ENCODE results near the gene RTKN2.

RTKN2 gene

GRCh38 chr10:62166331-62167131, 102.1 kb downstream of the RTKN2 start:
- DNase-seq = no peak

GRCh38 chr10:62165803-62166202, 102.8 kb downstream of the RTKN2 start:
- no peak for DNase-seq

DNA sequence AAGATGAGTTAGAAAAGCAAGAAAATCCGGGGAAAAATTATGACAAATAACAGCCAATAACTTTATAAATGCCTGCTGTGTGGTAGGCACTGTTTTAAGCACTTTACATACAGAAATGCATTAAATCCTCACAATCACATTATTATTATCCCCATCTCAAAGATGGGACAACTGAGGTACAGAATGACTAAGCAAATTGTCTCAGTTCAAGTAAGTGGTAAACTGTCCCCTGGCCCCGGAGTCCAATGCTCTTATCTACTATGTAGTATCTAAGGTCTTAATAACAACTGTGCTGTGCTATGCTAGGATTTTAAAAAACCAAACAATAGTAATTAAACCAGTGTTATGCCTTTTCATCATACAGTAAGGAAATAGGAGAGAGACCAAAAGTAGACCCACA, 105.6 kb downstream of the RTKN2 start:
- no peak for DNase-seq

DNA sequence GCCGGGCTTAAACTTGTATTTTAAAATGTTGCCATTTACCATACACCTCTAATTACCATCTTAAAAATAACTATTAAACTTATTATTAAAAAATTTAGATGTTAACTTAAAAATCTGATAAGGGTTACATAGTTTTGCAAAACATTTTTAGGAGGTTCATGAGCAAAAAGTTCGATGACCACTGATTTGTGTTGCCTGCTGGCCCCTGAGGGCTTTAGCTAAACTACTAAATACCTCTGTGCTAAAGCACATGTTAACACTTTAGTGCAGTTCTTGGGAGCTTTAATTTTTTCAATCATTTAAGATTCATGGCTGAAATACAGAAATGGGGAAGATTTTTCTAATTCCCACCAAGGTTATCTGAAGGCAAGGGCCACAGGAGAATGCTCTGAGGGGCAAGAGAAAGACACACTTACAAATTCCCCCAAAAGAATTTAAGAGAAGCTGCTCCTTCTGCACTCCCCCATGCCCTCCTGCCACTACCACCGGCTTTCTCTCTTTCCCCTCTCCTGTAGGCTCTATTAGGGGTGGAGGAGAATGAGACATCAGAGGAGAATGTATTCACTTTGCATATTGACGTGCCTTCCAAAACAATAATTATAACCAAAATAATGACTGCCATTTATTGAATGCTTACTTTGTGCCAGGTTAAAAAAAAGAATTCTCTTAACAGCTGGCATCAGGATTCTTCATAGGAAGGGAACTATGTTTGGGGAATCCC, 106.2 kb downstream of the RTKN2 start:
- DNase-seq = no peak

DNA sequence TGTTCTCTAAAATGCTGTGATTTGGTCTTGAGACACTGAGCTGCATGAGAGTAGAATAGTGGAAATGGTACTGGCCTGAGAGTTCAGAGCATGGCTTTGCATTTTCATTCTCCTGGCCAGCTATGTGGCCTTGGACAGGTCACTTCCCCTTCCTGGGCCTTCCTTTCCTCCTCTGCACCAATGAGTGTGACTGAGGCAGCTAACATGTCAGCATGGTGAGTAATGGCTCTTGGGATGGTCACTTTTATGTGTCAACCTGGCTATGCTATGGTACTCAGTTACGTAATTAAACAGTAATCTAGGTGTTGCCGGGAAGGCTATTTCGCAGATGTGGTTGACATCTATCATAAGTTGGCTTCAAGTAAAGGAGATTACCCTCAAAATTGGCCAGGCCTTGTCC, 109.3 kb downstream of the RTKN2 start:
- no peak for DNase-seq

DNA sequence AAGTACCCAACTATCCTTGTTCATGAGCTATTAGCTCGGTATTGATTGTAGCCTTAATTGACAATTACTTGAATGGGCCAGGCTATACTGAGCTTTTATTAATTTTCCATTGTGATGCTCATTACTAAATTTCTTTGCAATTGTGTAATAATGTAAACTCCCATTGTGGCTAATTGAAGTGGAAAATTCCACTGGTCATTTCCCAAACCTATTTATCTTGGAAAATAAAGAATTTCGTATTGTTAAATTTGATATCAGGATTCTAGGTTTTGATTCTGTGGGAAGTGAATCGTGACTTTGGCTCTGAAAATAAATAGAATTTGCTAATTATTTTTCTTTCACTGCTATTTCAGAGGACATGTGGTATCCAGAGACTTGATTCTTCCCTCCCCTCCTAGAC, 111.0 kb downstream of the RTKN2 start:
- no peak for DNase-seq

GRCh38 chr10:62155054-62155680, 113.5 kb downstream of the RTKN2 start:
- DNase-seq = no peak

DNA sequence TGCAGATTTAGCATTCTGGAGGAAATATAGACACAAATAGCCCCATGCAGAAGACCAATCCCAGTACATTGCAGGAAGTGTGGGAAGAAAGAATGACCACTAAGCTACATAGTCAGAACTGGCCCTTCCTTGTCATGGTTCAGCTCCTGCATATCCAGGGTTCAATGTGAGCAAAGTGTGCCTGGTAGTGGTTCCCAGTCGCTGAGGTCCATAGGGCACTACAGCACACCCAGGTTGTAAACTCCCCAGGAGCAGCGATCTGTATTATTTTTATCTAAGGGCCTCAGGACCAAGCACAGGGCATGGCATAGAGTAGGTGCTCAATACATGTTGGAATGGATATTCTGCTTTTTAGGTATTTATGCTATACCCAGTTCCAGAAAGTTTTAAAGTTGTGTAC, 114.4 kb downstream of the RTKN2 start:
- DNase-seq = no peak

- no peak for DNase-seq
Measured at GRCh38 chr10:62153191-62153590, 115.5 kb downstream of the RTKN2 start.

- DNase-seq = no peak
Measured at GRCh38 chr10:62149621-62150020, 119.0 kb downstream of the RTKN2 start.

GRCh38 chr10:62148155-62148554, 120.5 kb downstream of the RTKN2 start:
- DNase-seq = no peak

- no peak for DNase-seq
Measured at GRCh38 chr10:62147425-62147824, 121.2 kb downstream of the RTKN2 start.

DNA sequence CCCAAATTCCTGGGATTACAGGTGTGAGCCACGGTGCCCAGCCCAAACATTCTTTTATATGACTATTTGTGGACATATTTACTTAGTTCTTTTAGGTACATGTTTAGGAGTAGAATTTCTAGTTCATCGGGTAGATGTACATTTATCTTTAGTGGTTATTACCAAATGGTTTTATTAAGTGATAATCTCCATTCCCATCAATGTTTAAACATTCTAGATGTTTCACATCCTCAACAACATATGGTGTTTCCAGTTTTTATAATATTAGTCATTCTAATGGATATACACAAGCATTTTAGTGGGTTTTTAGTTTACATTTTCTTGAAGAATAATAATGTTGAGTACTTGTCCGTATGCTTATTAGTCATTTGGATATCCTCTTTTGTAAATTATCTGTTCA, 131.7 kb downstream of the RTKN2 start:
- DNase-seq = no peak

DNA sequence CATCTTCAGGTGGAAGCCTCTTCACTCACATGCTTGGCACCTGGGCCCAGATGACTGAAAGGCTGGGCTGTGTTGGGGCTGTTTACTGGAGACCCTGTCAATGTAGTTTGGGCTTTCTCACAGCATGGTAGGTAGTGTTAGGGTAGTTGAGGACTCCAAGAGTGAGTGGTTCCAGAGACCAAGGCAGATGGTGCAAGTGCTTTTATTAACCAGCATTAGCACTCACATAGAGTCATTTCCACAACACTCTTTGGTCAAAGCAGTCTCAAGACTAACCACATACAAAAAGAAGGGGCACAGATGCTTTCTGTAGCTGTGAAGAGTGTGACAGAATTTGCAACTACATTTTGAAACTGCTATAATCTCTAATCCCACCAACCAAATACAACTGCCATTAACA, 135.0 kb downstream of the RTKN2 start:
- DNase-seq = peak; percentile 77

All from activated CD4-positive, alpha-beta T cell treated with anti-CD3 and anti-CD28 coated beads, Interleukin-10, Interleukin-2, amounts not matched to agents 100 ng/mL and 50 ng/mL, durations not matched to agents 16 hours and 8 hours (primary cell).